D721Med (cell line): ENCODE results near the gene UBE2F.

Source experiments
- DNase-seq: peaks from one replicate; pipeline ENCODE4 v3.0.0; 2011; ENCODE audit warnings: low spot score; ENCODE audit not compliant: insufficient read length
- FAIRE-seq: peaks from 2 replicates; lab custom pipeline; 2011; peaks lifted over from hg19 to GRCh38; lab: Jason Lieb, UNC
- TF ChIP-seq, protein P1 (sequence below): IDR thresholded peaks from 2 replicates; pipeline ENCODE4 v1.5.1; 2012; ENCODE audit warnings: mild to moderate bottlenecking, control low read depth; ENCODE audit not compliant: insufficient read depth; ENCODE audit errors: missing control alignments

UBE2F gene

DNA sequence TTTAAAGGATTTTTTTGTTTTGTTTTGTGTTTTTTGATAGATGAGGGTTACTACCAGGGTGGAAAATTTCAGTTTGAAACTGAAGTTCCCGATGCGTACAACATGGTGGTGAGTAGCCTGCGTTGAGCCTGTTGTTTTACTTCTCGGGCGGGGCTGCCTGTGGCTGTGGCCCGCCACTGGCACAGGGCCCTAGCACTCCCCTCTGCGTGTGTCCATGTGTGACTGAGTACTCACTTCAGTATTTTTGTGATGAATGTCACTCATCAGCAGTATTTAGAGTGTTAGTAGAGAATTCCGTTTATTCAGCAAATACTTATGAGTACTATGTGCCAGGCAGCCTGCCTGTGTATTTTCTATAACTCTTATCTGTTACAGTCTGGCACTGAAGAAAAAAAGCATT is 49.7 kb downstream of the UBE2F start:
- TF ChIP-seq, protein P1, sequence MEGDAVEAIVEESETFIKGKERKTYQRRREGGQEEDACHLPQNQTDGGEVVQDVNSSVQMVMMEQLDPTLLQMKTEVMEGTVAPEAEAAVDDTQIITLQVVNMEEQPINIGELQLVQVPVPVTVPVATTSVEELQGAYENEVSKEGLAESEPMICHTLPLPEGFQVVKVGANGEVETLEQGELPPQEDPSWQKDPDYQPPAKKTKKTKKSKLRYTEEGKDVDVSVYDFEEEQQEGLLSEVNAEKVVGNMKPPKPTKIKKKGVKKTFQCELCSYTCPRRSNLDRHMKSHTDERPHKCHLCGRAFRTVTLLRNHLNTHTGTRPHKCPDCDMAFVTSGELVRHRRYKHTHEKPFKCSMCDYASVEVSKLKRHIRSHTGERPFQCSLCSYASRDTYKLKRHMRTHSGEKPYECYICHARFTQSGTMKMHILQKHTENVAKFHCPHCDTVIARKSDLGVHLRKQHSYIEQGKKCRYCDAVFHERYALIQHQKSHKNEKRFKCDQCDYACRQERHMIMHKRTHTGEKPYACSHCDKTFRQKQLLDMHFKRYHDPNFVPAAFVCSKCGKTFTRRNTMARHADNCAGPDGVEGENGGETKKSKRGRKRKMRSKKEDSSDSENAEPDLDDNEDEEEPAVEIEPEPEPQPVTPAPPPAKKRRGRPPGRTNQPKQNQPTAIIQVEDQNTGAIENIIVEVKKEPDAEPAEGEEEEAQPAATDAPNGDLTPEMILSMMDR: no peak
- FAIRE-seq (no peak), DNase-seq (no peak)

DNA sequence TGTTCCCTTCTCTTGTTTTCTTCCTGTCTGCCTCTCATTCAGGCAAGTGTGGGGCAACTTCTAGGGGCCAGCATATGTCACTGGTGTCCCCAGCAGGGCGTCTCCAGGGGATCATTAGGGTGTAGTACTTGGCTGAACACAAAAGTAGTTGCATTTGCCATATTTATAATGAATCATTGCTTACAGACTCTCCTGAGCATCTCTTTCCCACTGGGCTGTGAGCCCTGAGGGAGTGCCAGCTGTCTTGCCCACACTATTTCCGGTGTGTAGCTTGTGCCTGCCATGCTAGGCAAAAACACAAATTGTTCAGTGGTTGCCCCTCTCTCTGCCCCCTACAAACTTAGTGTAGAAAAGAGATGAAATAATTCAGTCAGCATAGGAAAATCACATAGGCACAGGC is 53.1 kb downstream of the UBE2F start:
- FAIRE-seq (no peak), DNase-seq (no peak)

DNA sequence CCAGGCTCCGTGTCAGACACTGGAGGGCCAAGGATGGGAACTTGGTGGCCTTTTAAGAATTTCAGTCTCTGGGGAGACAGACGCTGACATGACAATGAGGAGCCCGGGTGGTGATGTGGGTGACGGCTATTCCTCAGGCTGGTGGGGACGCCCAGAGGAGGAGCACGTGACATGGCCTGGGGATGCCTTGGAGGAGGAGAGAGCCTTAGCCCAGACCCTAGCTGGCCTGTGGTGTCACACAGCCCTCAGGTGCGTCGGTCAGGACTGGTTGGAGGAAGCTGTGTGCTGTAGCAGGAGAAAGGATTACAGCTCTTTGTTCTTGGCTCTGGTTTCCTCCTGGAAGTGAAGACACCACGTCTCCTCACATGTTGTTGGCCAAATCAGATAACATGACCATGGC is 54.0 kb downstream of the UBE2F start:
- TF ChIP-seq, protein P1: no peak
- no peak for DNase-seq
- no peak for FAIRE-seq

More for the DNA sequence above, 53.1 kb downstream of the UBE2F start:
- TF ChIP-seq, protein P1: no peak

DNA sequence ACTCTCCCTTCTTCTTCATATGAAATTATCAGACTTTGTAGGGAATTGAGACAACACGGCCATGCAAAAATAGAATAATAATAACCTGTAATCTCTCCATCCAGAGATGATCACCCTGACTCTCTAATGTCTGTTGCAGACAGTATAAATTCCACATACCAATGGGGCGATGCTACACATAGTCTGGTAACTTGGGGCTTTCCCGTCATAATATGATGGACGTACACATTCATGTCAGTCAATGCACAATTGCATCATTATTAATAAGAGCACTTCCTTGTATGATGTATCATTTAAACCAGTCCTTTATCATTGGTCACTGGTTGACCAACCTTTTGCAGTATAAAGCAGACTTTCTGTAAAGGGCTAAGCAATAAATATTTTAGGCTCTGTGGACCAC is 54.5 kb downstream of the UBE2F start:
- FAIRE-seq: no peak
- TF ChIP-seq, protein P1: no peak
- no peak for DNase-seq

DNA sequence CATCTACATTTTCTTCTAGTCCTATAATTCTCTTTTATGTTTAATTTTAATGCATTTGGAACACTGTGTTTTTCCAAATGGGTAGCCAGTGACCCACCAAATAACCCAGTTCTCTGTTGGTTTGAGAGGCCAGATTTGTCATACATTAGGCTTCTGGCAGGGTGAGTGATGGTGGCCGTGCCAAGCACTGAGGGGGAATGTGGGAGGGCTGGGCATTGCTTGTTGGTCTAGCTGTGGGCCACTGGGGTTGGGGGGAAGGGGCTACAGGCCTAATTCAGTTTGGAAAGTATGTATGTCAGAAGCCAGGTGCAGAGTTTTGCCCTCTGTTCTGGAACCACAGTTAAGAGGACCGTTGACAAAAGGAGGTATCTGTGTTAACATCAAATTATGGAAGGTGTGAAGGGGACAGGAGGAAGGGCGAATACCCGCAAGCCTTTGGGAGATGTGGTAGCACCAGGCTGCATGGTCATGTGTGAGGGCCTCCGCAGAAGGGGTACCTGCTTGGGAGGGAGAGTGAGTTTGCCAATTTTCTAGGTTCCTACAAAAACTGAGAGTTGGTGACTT is 55.9 kb downstream of the UBE2F start:
- TF ChIP-seq, protein P1: no peak
- FAIRE-seq: no peak
- DNase-seq: no peak

DNA sequence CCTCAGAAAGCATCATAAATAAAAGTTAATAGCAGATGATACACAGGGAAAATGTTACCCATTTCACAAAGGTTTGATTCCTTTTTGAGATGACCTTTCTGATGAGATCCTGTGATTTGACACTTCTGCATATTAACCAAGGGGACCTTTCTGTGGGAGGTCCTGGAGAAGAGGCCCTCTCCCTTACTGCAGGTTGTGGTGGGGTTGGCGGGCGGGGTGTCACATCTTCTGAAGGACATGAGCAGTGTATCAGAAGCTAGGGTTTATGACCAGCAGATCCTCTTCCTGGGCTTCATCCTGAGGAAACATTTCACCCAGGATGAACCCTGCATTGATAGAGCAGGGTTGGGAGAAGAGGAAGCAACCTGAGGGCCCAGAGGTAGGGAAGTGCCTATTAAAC is 56.8 kb downstream of the UBE2F start:
- no peak for FAIRE-seq
- DNase-seq: no peak
- TF ChIP-seq, protein P1: no peak

DNA sequence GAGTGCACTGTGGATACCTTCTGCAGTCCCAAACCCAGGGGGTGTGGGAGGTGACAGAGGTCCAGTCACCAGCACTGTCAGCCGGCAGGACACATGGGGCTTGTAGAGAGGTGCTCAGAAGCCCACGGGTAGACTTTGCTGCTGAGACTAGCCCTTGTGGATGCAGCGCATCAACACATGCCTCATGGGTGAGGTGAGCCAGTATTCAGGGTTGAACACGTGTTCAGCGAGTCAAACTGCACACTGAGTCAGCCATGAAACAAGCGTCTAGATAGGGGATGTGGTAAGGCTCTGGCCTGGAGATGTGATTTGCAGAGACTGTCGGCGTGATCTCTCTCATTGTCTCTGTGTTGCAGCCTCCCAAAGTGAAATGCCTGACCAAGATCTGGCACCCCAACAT is 58.2 kb downstream of the UBE2F start:
- TF ChIP-seq, protein P1: no peak
- FAIRE-seq: no peak
- no peak for DNase-seq
